Activated CD4-positive, alpha-beta T cell treated with anti-CD3 and anti-CD28 coated beads for 4 hours (primary cell): Measurements from ENCODE around the gene MTTP.

Source experiments
- DNase-seq, 2 donors: peaks; one replicate each; pipeline ENCODE4 v3.0.0-alpha.2; 2020

MTTP gene

DNA sequence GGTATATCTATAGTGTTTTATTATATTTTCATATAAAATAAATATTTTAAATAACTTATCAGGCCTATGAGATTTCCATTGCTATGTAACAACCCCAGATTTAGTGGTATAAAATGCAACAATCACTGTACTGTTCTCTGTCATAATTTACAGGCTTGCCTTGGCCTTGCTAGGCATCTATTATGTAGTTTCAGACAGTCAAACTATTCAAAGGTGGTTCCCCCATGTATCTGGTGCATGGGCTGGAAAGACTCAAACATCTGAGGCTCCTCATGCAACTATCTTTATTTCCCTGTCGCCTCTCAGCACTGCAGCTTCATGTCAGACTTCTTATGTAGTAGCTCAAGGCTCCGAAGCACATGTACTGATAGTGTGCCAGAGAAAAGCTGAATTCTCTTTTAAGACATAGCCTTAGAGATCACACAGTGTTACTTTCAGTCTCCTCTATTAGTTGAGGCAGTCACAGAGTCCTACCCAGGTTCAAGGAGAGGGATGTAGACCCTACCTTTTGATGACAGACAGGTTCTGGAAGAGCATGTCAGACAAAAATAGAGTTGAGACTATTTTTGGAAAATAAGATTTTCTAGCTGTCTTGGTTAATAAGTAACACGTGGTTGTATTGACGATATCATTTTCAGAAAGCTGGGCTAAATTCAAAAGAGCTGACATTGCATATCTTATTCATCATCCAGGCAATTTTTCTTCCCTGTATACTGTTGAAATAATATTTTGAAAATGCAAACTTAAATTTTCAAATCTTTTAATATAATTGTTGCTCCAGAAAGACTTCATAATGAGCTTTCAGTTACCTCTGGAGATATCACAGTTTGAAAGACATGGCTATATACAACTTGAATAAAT lies 19.4 kb downstream of the MTTP start:
- DNase-seq: no peak

DNA sequence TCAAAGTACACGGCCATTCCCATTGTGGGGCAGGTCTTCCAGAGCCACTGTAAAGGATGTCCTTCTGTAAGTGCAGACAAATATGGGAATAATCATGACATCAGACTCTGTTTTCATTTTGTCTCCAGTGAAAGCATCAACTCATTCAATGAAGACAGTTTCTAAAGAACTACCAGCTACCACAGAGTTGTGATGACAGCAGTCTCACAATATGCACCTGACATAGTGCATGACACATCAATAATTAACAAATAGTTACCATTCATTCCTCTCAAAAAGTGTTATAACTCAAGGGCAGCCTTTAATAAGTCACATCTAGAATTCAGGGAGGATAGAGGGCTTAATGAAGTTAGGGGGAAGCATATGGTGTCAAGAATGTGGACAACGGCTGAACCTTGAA lies 20.2 kb downstream of the MTTP start:
- no peak for DNase-seq

- no peak for DNase-seq
These were observed 32.1 kb downstream of the MTTP start for GRCh38 chr4:99606716-99607115.

DNA sequence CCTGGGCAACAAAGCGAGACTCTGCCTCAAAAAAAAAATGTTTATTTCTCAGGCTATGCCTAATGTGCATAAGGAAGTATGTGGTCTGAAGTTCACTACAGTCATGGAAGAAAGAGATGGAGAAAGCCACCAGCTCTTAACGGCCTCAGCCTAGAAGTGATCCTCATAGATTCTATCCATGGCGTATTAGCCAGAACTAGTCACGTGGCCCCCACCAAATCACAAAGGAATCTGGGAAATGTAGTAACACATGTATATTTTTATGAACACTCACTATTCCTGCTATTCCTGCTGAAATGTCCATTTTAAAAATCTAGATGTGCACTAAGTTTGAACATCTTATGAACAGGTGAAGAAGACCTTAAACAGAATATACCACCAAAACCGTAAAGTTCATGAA lies 33.8 kb downstream of the MTTP start:
- DNase-seq: no peak

GRCh38 chr4:99610605-99611175 lies 36.1 kb downstream of the MTTP start:
- DNase-seq: no peak

DNA sequence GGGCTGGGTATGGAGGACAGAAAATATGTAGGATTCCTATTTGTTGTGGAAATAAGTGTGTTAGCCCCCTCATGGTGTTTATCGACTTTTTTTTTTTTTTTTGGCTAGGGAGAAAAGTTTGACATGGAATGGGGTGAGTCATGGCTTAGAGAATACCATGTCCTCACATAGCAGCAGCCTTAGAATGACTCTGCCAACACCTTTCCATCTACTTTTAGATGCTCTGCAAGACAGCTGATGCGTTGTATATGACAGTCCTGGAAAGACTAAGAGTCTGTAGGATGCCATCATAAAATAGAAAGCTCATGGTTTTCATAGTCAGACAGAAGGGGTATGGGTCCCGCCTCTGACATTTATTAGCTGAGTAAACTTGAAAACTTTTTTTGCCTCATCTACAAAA lies 37.7 kb downstream of the MTTP start:
- DNase-seq: no peak

GRCh38 chr4:99612704-99613103 lies 38.1 kb downstream of the MTTP start:
- no peak for DNase-seq

DNA sequence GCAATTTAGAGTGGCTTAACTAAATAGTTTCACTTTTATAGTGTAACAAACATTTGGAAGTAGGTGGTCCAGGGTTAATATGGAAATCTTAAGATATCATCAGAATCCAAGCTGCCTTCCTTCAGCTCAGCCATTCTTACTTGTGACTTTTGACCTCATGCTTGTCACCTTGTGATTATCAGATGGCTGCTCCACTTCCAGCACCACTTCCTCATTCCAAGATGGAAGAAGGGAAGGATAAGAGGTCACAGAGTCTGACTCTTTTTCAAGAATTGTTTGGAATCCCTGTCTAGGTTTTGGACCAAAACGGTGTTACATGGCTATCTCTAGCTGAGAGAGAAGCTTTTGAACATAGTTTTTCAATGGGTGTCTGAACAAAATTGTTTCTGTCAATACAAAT lies 39.9 kb downstream of the MTTP start:
- no peak for DNase-seq

DNA sequence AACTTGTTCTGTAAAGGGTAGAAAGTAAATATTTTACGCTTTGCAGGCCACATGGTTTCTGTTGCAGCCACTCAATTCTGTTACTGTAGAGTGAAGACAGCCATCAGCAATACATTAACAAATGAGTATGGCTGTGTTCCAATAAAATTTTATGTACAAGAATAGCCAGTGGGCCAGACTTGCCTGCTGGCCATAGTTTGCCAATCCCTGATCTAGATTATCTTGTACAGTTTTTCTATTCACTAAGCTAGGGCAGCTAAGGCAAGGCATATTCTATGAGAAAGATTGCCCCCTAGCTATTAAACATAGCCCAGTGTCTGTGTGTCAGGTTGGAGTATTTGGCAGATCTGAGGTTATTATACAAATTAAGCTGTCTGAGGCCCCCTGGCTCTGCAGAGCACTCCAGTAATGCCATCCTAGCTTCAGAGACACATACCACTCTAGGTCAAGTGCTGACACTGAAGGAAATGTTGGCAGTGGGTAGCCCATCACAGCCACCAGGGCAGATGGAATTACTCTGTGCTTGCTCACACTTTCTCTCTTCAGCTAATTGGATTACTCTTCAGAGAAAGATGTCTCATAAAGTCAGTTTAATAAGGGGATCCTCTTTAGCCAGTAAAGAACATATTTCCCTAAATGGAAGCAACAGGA lies 40.7 kb downstream of the MTTP start:
- no peak for DNase-seq

DNA sequence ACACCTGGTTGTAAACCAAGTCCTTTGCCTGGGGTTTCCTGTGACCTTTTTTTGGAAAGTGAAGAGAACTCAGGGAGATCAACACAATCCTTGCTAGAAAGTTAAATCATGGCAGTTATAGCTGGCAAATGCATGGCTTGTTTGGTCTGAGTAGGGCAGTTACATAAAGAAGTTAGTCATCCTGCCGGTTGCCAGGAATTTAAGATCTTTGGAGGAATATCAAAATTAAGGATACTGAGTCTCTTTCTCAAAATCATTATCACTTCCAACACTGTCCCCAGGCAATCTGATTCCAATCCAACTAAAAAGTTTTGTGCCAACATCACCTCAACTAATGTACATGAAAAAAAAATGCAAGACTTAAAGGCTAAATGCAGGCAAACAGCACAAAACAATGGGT lies 42.8 kb downstream of the MTTP start:
- no peak for DNase-seq

- DNase-seq: no peak
These were observed 47.7 kb downstream of the MTTP start for GRCh38 chr4:99622341-99622740.

GRCh38 chr4:99624141-99624719 lies 49.6 kb downstream of the MTTP start:
- DNase-seq: no peak

DNA sequence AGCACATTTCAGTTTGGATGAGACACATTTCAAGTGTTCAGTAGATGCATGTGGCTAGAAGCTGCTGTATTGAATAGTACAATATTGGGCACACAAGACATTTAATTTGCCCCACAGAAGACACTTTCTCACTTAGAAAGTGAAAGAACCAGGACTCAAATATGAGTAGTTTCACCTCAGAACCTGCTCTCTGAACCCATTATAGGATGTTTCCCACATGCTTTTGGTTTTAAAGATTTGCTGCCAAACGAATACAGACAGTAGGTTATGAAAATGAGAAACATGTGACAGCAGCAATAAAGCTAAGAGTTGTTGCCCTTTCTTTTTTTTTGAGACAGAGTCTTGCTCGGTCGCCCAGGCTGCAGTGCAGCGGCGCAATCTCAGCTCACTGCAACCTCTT lies 50.7 kb downstream of the MTTP start:
- no peak for DNase-seq

- DNase-seq: no peak
These were observed 53.4 kb downstream of the MTTP start for GRCh38 chr4:99628040-99628439.

DNA sequence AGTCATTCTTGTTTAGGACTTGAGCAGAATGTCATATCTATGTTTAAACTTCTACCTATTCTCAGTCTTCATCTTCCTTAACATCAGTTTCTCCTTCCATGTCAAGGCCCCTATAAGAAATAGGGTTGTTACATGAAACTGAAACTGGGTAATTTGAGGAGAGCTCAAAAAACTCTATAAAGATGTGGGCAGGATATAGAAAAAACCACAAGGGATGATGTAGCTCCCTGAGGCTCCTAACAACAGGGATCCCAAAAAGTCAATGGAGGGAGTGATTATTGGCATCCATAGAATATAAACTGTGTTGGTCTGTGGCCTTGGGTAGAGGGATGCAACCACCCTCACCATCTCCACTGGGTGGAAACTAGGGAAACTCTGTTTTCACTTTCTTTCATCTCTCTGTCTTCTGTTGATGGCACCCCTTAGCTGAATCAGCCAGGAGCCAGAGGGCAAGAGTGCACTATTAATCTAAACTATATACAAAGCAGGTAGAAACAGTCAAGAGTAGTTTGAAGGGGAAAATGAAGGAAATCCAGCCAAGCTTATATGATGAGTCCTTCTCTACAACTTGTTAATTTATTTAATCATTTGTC lies 55.4 kb downstream of the MTTP start:
- DNase-seq: no peak

GRCh38 chr4:99630857-99631360 lies 56.3 kb downstream of the MTTP start:
- no peak for DNase-seq

- no peak for DNase-seq
These were observed 59.1 kb downstream of the MTTP start for GRCh38 chr4:99633772-99634171.

- DNase-seq: no peak
These were observed 60.2 kb downstream of the MTTP start for GRCh38 chr4:99634742-99635360.

DNA sequence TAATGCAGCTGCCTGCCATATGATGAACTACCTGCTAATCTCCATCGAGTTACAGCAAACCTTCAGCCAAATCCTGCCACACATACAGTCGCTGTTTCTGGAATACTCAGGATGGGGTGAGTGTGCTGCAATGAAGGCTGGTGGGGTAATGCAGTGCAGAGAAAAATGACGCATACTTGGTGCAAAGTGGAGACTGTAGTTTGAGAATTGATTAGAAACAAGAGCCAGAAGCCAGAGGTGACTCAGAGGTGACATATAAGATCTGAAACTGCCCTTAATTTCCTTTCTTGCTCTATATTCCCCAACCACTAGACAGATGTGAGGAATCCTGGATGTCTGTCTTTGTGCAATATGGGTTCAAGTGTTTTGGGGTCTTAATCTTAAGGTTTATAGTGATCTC lies 61.0 kb downstream of the MTTP start:
- no peak for DNase-seq

GRCh38 chr4:99636422-99636821 lies 61.8 kb downstream of the MTTP start:
- no peak for DNase-seq

- DNase-seq: no peak
These were observed 62.5 kb downstream of the MTTP start for GRCh38 chr4:99637174-99637573.

DNA sequence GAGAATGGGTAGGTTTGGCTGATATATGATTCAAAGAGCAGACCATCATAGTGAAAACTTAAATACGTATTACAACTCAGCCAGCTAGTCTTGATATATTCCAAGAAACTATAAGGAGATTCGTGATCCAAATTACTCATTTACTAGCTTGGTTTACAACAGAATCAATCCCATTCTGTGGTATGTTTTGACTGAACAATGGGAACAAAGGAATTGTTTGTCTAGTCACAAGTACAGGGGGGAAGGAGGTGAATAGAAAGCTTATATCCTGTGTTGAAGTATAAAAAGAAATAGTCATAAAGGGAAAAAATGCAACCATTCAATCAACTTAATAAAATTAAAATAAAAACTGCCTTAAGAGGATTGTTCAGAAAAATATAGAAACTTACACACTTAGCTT lies 66.1 kb downstream of the MTTP start:
- DNase-seq: no peak
